MM.1S (cell line): Measurements from ENCODE around the gene DNAJC27.

ENCODE experiments used
- DNase-seq: peaks from one replicate; pipeline ENCODE4 v3.0.0-alpha.2; 2015
- H2AFZ ChIP-seq: fragments of 300-600 bp; sonication (generic); 2 replicates; pipeline ENCODE4 v1.6.0; 2016; ENCODE audit warnings: antibody characterized with exemption, low read length
- H3F3A ChIP-seq: fragments of 300-600 bp; sonication (generic); 2 replicates; pipeline ENCODE4 v1.6.1; 2016; ENCODE audit warnings: mild to moderate bottlenecking, antibody characterized with exemption, low read length, moderate library complexity, mixed read lengths; ENCODE audit not compliant: insufficient read depth
- H3K27ac ChIP-seq: fragments of 300-600 bp; sonication (generic); 2 replicates; pipeline ENCODE4 v1.5.1; 2016; ENCODE audit warnings: mild to moderate bottlenecking, low read length
- H3K27me3 ChIP-seq: fragments of 300-600 bp; sonication (generic); replicated peaks from 2 replicates; pipeline ENCODE4 v1.6.0; 2016; ENCODE audit warnings: low read length; ENCODE audit not compliant: insufficient read depth
- H3K36me3 ChIP-seq: fragments of 300-600 bp; sonication (generic); replicated peaks from 2 replicates; pipeline ENCODE4 v1.6.1; 2016; ENCODE audit warnings: mild to moderate bottlenecking, low read length, mixed read lengths; ENCODE audit not compliant: insufficient read depth
- H3K4me1 ChIP-seq: fragments of 300-600 bp; sonication (generic); 2 replicates; pipeline ENCODE4 v1.6.1; 2016; ENCODE audit warnings: low read length, mixed read lengths
- H3K4me2 ChIP-seq: fragments of 300-600 bp; sonication (generic); 2 replicates; pipeline ENCODE4 v1.6.0; 2016; ENCODE audit warnings: low read depth, low read length
- H3K4me3 ChIP-seq: fragments of 300-600 bp; sonication (generic); 2 replicates; pipeline ENCODE4 v1.5.1; 2016; ENCODE audit warnings: low read length, mixed read lengths
- H3K79me2 ChIP-seq: fragments of 300-600 bp; sonication (generic); 2 replicates; pipeline ENCODE4 v1.6.1; 2016; ENCODE audit warnings: mixed run types, low read length, mixed read lengths
- H3K9ac ChIP-seq: fragments of 300-600 bp; sonication (generic); 2 replicates; pipeline ENCODE4 v1.6.1; 2016; ENCODE audit warnings: low read length, mixed read lengths
- H3K9me2 ChIP-seq: fragments of 300-600 bp; sonication (generic); replicated peaks from 2 replicates; pipeline ENCODE4 v1.6.1; 2016; ENCODE audit warnings: mild to moderate bottlenecking, low read length, mixed read lengths; ENCODE audit not compliant: insufficient read depth
- H3K9me3 ChIP-seq: fragments of 300-600 bp; sonication (generic); replicated peaks from 2 replicates; pipeline ENCODE4 v1.6.1; 2016; ENCODE audit warnings: mild to moderate bottlenecking, low read length, mixed read lengths; ENCODE audit not compliant: insufficient read depth
- H4K20me1 ChIP-seq: fragments of 300-600 bp; sonication (generic); 2 replicates; pipeline ENCODE4 v1.6.1; 2016; ENCODE audit warnings: mild to moderate bottlenecking, low read length, moderate library complexity, mixed read lengths; ENCODE audit not compliant: insufficient read depth
- CTCF ChIP-seq: fragments of 300-600 bp; sonication (generic); IDR thresholded peaks from 2 replicates; pipeline ENCODE4 v1.5.1; 2016; ENCODE audit warnings: antibody characterized with exemption, low read length, mixed read lengths
- EZH2 ChIP-seq: fragments of 300-600 bp; sonication (generic); optimal IDR thresholded peaks from 2 replicates; pipeline ENCODE3; 2017; ENCODE audit warnings: low read depth, mild to moderate bottlenecking, antibody characterized with exemption, low read length, mixed read lengths
- EZH2phosphoT487 ChIP-seq: fragments of 300-600 bp; sonication (generic); IDR thresholded peaks from 2 replicates; pipeline ENCODE4 v1.6.1; 2018; ENCODE audit warnings: antibody characterized with exemption, low read length

The DNAJC27 gene

DNA sequence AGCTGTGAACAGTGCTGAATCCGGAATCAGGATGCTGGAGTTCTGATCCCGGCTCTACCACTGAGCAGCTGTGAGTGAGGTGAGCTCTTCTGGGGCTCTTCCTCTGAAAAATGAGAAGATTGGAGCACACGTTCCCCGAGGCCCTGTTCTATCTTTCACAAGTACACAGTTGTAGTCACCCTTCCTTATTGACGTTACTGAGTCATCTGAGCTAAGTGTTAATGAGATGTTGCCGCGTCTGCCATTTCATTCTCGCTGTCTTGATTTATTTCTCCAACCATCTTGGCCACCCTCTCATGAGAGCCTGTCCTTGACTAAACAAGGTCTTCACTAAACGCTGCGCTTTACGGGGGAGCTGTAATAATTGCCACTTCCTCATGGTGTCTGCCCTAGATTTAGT is 38.2 kb upstream of the DNAJC27 start:
- Histone ChIP-seq H3K9ac (no peak overlapping the region), H3K27me3 (no peaks in the 10 kb centered on the region), H3K4me2 (no peak overlapping the region), H3K4me1 (no peaks in the 10 kb centered on the region), H3K4me3 (no peak overlapping the region), H3K9me3 (no peaks in the 10 kb centered on the region), H3F3A (no peaks in the 10 kb centered on the region), H3K36me3 (no peaks in the 10 kb centered on the region), H3K9me2 (no peaks in the 10 kb centered on the region), H3K27ac (no peak overlapping the region), H3K79me2 (no peaks in the 10 kb centered on the region), H2AFZ (no peak overlapping the region), H4K20me1 (no peaks in the 10 kb centered on the region)
- no peak for TF ChIP-seq EZH2
- no peak for TF ChIP-seq EZH2phosphoT487
- no peak for TF ChIP-seq CTCF
- DNase-seq = no peak

DNA sequence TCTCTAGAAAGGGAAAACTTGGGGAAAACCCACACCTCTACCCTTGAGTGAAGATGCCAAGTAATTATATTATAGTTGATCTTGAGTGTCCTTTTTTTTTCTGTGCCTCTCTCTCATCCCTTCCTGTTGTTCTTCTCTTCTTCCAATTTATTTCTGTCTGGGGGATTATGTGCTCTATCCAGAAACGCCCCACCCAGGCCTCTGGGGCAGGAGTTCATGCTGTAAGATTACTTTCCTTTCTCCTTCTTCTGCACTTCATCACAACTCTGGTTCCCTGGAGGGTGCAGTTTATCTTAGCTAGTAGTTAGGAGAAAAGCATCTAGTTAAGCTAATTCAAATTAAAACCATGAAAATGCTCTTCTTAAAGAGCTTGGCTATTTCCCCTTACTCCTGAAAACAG is 30.3 kb upstream of the DNAJC27 start:
- no peak for TF ChIP-seq CTCF
- TF ChIP-seq EZH2 = no peak
- TF ChIP-seq EZH2phosphoT487 = no peak
- H3K9me3 ChIP-seq = no peaks in the 10 kb centered on the region

GRCh38 chr2:25001325-25001637 is 29.5 kb upstream of the DNAJC27 start:
- no peak for TF ChIP-seq EZH2phosphoT487
- TF ChIP-seq EZH2 = no peak
- TF ChIP-seq CTCF = no peak

More for the DNA sequence above, 30.3 kb upstream of the DNAJC27 start:
- DNase-seq = no peak
- no peaks in the 10 kb centered on the region for H3K36me3 ChIP-seq
- H3K4me1 ChIP-seq = no peaks in the 10 kb centered on the region
- H3K9ac ChIP-seq = no peak overlapping the region
- H3K9me2 ChIP-seq = no peaks in the 10 kb centered on the region
- H3F3A ChIP-seq = no peaks in the 10 kb centered on the region
- H3K27ac ChIP-seq = no peak overlapping the region
- H3K79me2 ChIP-seq = no peaks in the 10 kb centered on the region
- H3K4me2 ChIP-seq = no peak overlapping the region
- H2AFZ ChIP-seq = no peak overlapping the region
- no peak overlapping the region for H3K4me3 ChIP-seq
- no peaks in the 10 kb centered on the region for H3K27me3 ChIP-seq
- no peaks in the 10 kb centered on the region for H4K20me1 ChIP-seq

More at GRCh38 chr2:25001325-25001637, 29.5 kb upstream of the DNAJC27 start:
- Histone ChIP-seq H3F3A (no peaks in the 10 kb centered on the region), H3K4me3 (no peak overlapping the region), H3K4me2 (no peak overlapping the region), H3K9me2 (no peaks in the 10 kb centered on the region), H3K9me3 (no peaks in the 10 kb centered on the region), H3K9ac (no peak overlapping the region), H4K20me1 (no peaks in the 10 kb centered on the region), H3K79me2 (no peaks in the 10 kb centered on the region), H3K27ac (no peak overlapping the region), H3K4me1 (no peaks in the 10 kb centered on the region), H2AFZ (no peak overlapping the region), H3K27me3 (no peaks in the 10 kb centered on the region), H3K36me3 (no peaks in the 10 kb centered on the region)
- DNase-seq = no peak
